Testis (tissue), 2 donors: ENCODE data around the gene JAKMIP1.

ENCODE experiments used
- POLR2A ChIP-seq: fragments of 450-650 bp; IDR thresholded peaks from one replicate; pipeline ENCODE4 v1.6.1; 2017; ENCODE audit warnings: antibody characterized with exemption, mild to moderate bottlenecking, moderate library complexity
- TF ChIP-seq, protein P1 (sequence below), 3 experiments: fragments of 450-650 bp in 2 of 3; fragments of 200-600 bp in 1 of 3; sonication (generic) in 1 of 3; IDR thresholded peaks; one replicate each; pipeline ENCODE4 v1.5.1; 2016 to 2019; ENCODE audit warnings: antibody characterized with exemption in 3 of 3, mild to moderate bottlenecking in 2 of 3, moderate library complexity in 1 of 3

DNA sequence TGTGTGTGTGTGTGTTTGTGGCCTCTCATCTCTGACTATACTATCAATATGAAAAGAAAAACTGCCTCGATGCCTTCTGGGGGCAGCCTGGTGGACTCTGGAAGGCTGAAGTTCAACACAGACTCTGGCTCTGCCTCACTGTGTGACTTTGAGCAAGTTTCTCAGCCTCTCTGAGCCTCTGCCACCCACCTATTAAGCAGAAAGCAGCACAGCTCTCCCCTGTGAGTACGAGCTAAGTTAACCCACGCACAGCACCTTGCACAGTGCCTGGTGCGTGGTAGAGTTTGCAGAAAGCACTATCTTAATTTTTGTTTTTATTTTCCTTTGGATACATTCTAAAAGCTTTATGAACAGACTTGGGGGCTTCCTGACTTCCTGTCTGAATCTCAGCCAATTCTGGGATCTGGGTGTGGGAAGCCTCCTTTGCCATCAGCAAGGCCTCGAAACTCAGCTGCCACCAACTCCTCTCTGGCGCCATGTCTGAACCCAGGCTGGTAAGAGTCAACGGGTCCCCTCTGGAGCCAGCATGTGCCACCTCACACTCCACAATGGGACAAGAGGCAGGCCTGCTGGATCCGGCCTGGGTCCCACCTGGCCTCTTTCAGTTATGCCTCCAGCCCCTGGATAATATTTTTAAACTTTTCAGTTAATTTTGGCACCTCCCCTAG lies 57.3 kb downstream of the JAKMIP1 start:
- TF ChIP-seq, protein P1, sequence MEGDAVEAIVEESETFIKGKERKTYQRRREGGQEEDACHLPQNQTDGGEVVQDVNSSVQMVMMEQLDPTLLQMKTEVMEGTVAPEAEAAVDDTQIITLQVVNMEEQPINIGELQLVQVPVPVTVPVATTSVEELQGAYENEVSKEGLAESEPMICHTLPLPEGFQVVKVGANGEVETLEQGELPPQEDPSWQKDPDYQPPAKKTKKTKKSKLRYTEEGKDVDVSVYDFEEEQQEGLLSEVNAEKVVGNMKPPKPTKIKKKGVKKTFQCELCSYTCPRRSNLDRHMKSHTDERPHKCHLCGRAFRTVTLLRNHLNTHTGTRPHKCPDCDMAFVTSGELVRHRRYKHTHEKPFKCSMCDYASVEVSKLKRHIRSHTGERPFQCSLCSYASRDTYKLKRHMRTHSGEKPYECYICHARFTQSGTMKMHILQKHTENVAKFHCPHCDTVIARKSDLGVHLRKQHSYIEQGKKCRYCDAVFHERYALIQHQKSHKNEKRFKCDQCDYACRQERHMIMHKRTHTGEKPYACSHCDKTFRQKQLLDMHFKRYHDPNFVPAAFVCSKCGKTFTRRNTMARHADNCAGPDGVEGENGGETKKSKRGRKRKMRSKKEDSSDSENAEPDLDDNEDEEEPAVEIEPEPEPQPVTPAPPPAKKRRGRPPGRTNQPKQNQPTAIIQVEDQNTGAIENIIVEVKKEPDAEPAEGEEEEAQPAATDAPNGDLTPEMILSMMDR (IDR thresholded peaks at IDR 0.05), result no peak
- no peak for TF ChIP-seq POLR2A
